GM19351 (cell line): ENCODE results near the gene SUB1.
"Not testable (repeated sequence)": the region's sequence is repeated elsewhere in the genome, so short reads cannot be mapped to it uniquely, and the experiment has no call there.

Experiments
- ATAC-seq: cut with Tn5 transposase; IDR thresholded peaks from one replicate; pipeline ENCODE4 v1.9.1; 2021; ENCODE audit warnings: mild to moderate bottlenecking, moderate library complexity; ENCODE audit not compliant: unreplicated experiment

SUB1 gene

GRCh38 chr5:32585446-32586275 is at the start of gene SUB1:
TSS of gene SUB1 (plus strand) at chr5:32585557. CDS start at chr5:32588513, 2,956 bp downstream.
- ATAC-seq, result peak; percentile 38

DNA sequence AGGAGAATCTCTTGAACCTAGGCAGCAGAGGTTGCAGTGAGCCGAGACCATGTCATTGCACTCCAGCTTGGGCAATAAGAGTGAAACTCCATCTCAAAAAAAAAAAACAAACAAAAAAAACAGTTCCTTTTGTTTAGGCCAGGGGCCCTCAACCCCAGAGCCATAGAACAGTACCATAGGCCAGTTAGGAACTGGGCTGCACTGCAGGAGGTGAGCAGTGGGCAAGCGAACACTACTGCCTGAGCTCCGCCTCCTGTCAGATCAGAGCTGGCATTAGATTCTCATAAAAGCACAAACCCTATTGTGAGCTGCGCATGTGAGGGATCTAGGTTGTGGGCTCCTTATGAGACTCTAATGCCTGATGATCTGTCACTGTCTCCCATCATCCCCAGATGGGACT is 49.1 kb upstream of the SUB1 start:
- ATAC-seq, result no peak

GRCh38 chr5:32537437-32538029 is 47.8 kb upstream of the SUB1 start:
- peak; percentile 14 for ATAC-seq

DNA sequence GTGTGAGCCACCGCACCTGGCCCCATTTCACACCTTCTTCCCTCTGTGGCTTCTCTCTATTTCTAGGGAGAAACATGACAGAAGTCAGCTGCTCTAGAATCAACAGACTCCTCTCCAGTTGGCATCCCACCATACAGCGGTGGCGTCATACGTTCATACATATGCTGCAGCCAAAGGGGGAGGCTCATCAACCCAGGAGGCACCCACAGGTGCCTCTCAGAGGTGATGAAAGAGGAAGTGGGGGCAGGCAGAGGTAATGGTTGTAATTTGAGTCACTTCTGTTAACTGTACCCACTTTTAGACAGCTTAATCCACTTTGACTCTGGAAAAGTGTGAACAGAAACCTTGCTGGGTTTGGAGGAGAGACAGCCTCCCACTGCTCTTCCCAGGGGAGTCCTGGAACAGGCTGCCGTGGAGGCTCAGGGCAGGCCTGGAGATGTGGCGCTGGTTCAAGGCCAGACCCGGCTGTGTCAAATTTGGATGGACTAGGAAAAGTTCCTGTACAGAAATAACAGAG is 47.3 kb upstream of the SUB1 start:
- ATAC-seq, result peak; percentile 75

DNA sequence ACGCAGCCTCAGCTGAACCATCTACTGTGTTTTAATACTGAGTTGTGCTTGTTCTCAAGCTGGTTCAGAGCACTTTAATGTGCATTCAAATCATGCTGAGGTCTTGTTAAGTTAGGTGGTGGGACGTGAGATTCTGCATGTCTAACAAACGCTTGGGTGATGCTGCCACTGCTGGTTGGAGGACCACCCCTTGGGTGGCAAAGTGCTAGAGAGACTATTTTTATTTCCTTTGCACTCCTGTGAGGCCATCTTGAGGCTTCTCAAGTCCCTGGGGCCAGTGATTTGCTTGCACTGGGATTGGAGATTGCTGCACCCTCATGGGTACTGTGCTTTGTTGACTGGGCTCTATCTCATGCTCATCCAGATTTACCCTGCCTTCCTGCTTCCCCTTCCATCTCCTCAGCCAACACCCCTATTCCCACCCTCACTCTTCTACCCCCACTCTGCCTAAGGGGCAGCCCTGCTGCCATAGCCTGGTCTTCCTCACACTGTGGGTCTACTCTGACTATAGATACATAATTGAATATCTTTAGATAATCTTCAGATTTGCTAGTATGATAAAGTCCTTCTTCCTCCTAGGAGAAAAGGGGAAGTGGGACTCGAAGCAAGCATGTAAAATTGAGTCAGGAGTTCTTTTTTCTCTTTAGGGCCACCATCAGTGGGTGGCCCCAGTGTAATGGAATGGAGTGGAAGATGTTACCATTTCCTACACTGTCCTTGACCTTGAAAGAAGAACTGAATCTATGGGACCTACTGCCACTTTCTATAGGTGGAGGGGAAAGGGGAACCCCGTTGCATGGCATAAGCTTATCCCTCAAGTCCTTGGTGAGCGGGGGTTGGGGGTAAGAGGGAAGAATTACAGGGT is 45.1 kb upstream of the SUB1 start:
- peak; percentile 21 for ATAC-seq

- no peak for ATAC-seq
Observed at GRCh38 chr5:32541241-32541640, 44.1 kb upstream of the SUB1 start.

- peak; percentile 69 for ATAC-seq
Observed at GRCh38 chr5:32542216-32543059, 42.9 kb upstream of the SUB1 start.

DNA sequence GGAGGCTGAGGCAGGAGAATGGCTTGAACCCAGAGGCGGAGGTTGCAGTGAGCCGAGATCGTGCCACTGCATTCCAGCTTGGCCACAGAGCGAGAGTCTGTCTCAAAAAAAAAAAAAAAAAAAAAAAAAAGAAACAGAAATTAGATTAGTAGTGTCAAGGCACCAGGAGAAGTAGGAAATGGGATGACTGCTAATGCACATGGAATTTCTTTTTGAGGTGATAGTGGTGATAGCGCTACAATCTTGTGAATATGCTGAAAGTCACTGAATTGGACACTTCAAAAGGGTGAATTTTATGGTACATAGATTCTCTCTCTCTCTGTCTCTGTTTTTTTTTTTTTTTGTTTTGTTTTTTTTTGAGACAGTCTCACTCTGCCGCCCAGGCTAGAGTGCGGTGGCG is 42.1 kb upstream of the SUB1 start:
- no peak for ATAC-seq

DNA sequence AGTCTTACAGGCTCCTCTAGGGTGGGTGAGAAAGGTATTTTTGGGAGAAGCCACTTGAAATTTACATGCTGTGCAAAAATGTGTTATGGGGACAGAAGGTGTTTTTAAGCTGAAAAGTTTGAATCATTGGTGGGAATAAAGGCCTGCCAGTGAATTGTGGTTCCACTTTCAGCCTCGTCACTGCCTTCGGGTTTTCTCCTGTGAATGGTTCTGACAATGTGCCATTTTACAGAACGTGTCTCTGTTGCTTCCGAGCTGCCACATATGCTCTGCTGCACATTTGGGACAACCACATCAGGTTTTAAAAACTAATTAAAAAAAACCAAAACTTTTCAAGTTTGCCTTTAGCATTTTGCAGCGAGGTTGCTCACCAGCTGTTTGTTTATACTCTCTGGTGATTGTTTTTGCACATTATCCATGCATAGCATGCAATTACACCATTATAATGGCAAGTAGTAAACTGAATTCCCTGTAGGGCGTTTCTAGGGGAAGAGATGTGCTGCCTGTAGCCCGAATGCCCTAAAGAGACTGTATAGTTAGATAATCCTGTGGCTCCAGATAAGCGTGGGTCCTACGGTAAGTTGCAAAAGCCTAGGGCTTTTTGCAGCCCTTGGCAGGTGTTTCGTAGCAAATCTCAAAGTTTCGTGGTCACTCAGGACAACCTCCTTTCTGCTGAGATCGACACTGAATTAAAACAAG is 40.1 kb upstream of the SUB1 start:
- no peak for ATAC-seq

DNA sequence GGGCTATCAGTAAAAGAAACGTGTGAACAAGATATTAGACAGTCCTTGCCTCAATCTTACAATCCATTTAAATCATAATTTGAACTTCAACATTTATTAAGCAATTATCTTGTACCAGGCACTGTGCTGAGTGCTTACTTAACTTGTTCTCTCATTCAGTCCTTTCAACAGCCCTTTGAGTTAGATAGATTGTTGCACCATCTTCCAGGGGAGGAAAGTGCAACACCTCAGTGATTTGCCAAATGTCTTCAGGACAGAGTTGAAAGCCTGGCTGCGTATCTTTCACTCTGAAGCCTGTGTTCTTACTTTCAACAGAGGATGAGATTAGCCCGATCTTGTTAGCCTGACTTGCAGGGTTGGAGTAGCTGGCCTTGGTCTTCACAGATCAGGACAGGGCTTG is 34.2 kb upstream of the SUB1 start:
- ATAC-seq, result no peak

- no peak for ATAC-seq
Observed at GRCh38 chr5:32551865-32552264, 33.5 kb upstream of the SUB1 start.

- ATAC-seq, result not testable (repeated sequence)
Observed at GRCh38 chr5:32552491-32552890, 32.9 kb upstream of the SUB1 start.

GRCh38 chr5:32552936-32553335 is 32.4 kb upstream of the SUB1 start:
- ATAC-seq, result no peak

- not testable (repeated sequence) for ATAC-seq
Observed at GRCh38 chr5:32554181-32554780, 31.1 kb upstream of the SUB1 start.

- ATAC-seq, result not testable (repeated sequence)
Observed at GRCh38 chr5:32556543-32556942, 28.8 kb upstream of the SUB1 start.

GRCh38 chr5:32559411-32559810 is 25.9 kb upstream of the SUB1 start:
- no peak for ATAC-seq

DNA sequence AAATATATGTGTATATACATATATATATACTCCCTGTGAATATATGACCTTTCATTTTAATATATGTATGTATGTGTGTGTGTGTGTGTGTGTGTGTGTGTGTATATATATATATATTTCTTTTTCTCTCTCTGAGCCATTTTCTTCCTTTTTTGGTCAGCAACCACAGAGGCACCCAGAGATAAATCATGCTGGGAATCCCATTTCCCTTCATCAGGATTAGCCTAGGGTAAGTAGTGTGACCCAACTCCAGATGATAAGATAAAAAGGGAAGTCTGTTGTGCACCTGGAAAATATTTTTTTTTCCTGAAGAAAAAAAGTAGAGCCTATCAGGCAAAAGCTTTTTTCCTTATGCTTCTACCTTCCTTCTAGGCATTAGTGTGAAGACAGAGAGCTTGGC is 25.4 kb upstream of the SUB1 start:
- ATAC-seq, result no peak

GRCh38 chr5:32562056-32562455 is 23.3 kb upstream of the SUB1 start:
- no peak for ATAC-seq

DNA sequence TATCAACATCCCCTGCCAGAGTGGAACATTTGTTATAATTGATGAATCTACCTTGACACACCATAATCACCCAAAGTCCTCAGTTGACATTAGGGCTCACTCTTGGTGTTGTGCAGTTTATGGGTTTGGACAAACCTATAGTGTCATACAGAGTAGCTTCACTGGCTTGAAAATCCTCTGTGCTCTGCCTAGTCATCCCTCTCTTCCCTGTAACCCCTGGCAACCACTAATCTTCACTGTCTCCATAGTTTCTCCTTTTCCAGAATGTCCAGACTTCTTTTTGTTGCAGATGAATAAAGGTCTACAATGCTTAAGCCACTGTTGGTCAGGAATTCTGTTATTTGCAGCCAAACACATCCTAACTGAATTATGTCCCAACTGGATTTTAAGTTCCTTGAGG is 22.5 kb upstream of the SUB1 start:
- ATAC-seq, result no peak
